Activated T-helper 9 cell treated with anti-CD3 and anti-CD28 coated beads, Interleukin-2, amount 50 U/mL, for 16 hours (primary cell): Measurements from ENCODE around the gene RAPGEF1.

Experiments used
- DNase-seq: peaks from one replicate; pipeline ENCODE4 v3.0.0-alpha.2; 2020; ENCODE audit warnings: low read depth

Gene RAPGEF1

DNA sequence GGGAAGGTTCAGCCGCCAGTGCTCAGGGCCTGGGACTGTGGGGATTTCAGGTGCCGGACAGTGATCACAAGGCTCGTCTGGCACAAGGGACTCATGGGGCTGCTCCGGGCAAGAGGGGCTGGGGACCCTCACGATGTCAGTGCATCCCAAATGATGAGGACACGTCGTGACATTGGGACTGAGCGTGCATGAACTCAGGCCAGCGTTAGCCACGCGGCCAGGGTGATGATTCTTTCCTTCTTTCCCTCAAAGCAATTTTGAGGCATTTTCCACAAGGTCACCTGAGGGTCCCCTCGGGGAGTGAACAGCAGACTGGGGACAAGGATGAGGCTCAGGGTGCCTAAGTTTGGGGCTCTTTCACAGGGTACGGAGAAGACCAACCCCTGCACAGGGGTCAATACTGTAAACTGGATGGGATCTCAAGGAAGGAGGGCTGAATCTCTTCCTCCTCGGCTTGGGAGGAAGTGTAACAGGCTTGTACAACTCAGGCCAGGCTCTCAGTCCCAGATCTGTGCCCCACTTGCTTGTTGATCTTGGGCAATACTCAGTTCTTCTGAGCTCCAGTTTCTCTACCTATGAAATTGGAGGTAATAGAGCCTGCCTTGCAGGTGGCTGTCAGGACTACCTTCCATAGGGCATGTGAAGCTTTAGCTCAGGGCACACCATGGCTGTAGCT is 116.1 kb downstream of the RAPGEF1 start:
- no peak for DNase-seq

DNA sequence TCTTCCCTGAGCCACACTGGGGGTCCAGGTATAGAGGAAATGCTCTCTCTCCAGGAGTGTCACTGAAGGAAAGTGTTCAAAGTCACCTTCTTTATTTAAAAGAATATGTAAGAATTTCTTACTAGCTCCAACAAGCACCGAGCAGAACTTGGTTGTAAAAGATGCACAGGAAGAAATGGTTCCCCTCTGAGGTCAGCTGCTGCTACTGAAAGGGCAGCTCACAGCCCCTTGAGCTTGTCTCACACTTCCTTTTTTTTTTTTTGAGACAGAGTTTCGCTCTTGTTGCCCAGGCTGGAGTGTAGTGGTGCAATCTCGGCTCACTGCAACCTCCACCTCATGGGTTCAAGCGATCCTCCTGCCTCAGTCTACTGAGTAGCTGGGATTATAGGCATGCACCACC is 117.4 kb downstream of the RAPGEF1 start:
- DNase-seq, result no peak

DNA sequence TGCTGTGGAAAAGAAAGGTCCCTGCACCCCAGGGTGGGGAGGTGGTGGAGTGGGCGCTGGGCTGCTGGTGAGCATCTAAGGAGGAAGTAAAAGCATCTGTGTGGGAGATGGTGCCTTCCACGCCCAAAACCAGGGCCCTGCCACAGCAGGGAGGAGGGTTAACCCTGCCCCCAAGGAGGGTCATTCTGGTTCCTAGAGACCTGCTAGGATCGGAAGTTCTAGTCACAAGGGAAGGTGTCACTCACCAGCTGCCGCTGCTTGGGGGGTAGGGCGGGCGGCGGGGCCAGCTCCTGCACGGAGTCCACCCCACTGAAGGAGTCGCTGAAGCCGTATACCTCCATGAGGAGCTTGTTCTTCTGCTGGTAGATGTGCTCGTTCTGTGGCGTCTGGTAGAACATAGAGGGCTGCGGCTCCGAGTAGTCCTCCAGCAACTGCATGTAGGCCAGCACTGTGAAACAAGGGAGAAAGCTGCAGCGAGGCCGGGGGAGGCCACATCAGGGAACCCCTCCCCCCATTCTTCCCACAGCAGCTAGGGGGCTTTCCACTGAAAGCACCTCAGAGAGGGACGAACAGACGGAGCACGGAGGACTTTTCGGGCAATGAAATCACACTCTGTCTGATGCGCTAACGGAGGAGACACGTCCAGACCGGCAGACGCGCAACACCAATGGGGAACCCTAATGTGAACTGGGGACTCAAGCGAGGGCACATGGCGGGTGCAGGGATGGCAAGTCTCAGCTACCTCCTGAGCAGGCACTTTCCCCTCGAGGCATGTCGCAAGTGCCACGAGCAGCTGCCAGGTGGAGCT is 118.1 kb downstream of the RAPGEF1 start:
- DNase-seq, result no peak

- DNase-seq, result no peak
Observed at GRCh38 chr9:131620764-131621520, 118.9 kb downstream of the RAPGEF1 start.

GRCh38 chr9:131619680-131620079 is 120.2 kb downstream of the RAPGEF1 start:
- DNase-seq, result no peak

DNA sequence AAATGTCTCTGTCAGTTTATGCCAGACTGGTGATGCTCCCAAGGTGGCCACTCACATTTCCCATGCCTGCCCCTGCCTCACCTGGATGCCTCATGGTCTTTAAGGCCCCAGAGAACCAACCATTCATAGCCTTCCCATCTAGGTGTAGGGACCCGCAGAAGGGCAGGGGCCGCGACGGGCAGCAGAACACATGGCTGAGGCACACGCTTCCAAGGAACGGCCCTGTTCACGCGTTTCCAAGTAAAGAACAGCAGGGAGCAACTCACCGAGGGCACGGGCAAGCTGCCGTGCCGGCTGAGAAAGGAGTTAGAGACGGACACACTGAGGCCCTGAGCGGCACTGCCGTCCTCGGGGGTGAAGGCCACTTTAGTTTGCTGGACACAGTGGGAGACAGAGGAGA is 121.1 kb downstream of the RAPGEF1 start:
- DNase-seq, result no peak

DNA sequence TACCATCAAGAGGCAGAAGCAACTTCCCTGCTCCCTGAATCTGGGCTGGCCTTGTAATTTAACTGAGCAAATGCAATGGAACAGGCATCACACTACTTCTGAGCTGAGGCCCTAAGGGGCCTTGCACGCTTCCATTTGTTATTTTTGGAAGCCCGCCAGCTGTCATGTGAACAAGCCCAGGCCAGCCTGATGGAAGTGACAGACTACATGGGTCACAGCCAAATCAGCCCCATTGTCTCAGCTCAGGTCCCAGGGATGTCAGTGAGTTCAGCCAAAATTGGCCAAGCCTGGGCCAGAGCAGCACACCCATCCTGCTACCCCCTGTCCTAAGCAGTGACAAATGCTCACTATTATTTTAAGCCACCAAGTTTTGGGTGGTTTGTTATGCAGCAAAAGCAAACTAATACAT is 121.8 kb downstream of the RAPGEF1 start:
- DNase-seq, result no peak

DNA sequence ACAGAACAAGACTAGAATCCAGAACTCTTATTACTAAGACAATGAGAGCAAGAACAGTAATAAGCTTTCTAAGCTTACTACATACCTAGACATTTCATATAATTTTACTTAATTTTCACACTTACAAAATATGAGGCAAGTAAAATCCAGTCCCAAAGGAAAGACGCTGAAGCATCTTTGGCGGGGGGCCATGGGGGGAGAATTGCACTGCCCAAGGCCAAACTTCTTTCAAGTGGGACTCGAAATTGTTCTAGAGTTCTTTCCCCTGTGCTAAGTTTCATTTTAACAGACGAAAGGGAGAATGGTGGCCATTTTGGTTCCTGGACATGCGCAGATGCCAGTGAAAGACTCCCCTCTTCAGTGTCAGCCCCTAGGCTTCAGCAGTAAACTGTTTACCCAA is 122.3 kb downstream of the RAPGEF1 start:
- no peak for DNase-seq

DNA sequence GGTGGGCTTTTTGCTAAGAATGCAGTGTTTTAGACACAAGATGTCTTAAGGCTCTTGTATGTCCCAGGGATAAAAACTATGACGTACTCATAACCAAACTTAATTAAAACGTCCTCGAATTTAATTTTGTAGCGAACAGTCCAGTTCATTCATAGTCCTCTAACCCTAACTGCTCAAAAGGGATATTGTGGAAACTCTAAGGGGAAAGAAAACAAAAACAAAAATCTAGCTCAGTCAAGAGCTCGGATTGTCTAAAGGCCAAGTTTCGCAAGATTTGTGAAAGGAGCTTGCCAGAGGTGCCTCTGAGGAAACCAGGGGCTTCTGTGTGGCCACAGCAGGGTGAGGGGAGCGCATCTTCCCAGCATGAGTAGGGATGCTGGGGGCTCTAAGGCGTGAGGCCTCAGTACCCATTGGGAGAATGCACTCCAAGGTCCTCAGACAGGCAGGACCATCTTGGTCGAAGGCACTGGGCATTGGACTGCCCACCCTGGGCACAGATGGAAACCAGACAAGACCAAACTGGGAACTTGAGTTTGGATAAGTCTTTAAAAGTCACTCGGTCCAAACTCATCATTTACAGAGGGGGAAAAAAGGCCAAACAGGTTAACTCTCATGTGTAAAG is 122.8 kb downstream of the RAPGEF1 start:
- DNase-seq, result no peak

GRCh38 chr9:131614340-131614915 is 125.4 kb downstream of the RAPGEF1 start:
- DNase-seq, result no peak

DNA sequence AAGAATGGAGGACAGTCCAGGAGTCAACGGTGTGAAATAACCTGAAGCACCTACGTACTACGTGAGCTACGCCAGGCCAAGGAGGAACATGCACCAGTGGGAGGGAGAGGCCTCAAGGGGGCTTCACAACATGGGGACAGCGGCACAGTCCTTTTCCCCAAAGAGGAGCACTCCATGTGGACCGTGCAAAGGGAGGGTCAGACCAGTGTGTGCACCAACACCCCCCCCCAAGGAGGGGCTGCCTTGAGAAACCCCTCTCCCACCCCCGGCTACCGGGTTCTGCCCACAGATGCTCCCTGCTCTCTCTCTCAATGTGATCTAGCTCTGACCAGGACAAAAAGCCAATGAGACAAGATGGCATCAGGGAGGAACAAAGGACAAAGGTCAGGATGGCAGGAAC is 126.0 kb downstream of the RAPGEF1 start:
- no peak for DNase-seq

GRCh38 chr9:131612851-131613250 is 127.0 kb downstream of the RAPGEF1 start:
- DNase-seq, result no peak

GRCh38 chr9:131611586-131612315 is 128.1 kb downstream of the RAPGEF1 start:
- no peak for DNase-seq

GRCh38 chr9:131610231-131610761 is 129.6 kb downstream of the RAPGEF1 start:
- no peak for DNase-seq

DNA sequence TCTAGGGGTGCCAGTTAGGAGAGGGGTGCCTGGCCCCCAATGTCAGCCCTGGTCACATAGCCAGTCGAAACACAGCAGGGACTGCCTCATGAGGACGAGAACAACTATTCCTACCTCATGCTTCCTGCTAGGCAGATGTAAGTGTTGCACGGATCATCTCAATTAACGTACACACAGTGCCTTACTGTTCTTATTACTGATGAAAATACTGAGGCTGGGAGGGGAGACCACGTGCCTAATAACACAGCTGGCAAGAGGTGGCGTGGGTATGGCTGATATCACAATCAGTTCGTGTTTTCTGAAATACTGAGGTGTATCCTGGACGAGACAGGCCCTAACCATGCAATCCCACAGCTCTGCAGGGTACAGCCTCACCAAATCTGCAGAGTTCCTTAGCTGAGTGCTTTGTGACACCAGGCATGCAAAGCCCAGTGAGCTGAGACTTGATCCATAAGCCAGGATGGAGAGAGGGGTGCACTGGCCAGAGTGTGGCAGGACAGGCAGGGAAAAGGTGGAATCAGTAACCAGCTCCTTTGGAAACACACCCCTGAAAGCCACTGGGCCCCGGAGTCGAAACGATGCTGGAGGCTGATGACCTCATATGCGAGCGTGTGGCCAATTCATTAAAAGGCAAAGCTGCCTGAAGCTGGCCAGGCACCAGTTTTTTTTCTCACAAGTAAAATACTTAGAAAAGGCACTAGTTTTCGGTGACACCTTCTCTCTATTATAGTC is 130.6 kb downstream of the RAPGEF1 start:
- DNase-seq, result no peak

GRCh38 chr9:131608493-131609037 is 131.3 kb downstream of the RAPGEF1 start:
- no peak for DNase-seq

DNA sequence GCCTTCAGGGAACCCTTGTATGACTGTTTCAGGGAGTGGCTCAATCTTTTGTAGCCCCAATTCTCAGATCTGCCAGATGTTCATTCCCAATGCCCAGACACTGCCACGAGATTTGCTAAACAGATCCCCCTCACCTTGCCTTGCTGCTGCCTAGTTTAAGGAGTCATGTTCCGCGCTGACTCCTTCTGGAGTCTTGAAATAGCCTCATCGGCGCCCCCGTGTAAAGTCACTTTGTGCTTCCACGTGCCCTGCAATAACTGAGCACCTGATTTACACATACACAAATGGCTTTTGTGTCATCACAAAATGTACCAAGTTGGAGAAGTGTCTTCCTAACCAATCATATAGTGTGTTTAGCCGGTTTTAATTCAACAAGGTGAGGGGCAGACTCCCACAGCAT is 132.3 kb downstream of the RAPGEF1 start:
- no peak for DNase-seq

DNA sequence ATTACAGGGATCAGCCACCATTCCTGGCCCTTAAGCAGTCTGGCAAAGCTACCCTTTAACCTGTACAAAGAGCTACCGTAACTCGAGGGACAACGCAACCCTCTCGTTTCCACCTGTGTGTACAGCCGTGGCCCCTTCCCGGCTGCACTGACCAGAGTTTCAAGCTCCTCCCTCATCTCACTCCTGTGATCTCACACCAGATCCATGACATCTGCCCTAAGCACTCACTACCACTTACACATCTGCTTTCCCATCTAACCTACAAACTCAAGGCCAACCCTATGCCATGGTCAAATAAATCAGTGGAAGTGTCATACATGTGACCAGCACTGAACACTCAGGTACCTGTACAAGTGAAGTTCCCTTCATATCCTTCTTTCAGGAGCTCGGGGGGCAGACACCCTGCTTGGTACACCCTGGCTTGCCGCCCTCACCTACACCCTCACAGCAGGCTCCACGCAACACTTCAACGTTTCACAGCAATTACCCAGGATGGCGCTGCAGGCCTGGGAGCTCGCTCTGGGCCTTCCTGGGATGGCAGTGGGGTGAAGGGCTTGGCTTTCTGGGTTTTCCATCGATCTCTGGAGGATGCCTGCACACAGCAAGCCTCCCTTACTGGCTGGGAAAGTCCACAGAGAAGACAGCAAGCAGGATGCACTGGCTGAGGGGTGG is 132.8 kb downstream of the RAPGEF1 start:
- no peak for DNase-seq

DNA sequence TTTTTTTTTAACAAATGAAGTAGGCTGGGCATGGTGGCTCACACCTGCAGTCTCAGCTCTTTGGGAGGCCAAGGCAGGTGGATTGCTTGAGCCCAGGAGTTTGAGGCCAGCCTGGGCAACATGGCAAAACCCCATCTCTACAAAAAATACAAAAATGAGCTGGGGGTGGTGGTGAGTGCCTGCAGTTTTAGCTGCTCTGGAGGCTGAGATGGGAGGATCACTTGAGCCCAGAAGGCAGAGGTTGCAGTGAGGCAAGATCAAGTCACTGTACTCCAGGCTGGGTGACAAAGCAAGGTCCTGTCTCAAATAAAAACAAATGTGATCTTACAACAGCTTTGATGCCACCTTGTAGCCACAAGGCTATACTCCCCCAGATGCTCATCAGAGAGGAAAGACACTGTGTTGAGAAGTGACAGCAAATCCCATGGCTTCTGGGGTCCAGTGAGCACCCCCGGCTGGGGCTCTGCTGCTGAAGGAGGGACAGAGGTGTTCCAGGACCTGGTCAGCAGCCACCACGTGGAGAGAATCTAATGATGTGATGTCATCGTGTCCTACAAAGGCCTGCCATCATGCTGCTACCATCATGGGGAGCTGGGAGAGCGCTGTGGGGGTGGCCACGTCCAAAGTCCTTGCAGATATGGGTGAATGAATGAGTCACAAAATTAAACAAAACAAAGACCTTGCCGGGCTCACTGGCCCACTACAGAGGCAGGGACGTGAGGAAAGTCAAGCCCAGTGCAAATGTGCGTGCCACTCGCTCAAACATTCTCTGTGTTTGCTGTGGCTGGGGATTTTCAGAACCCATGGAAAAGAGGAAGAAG is 133.9 kb downstream of the RAPGEF1 start:
- DNase-seq, result no peak
